EH (cell line): Measurements from ENCODE around the gene RAB13.
A peak's percentile ranks its signal among the peaks of the same experiment; 100 is the strongest.

ENCODE experiments used
- DNase-seq: peaks from one replicate; pipeline ENCODE4 v3.0.0-alpha.2; 2015; ENCODE audit warnings: low read depth

The RAB13 gene

GRCh38 chr1:153977250-153978240, 8.6 kb downstream of the RAB13 start, which contains the start of gene JTB:
Gene JTB, minus strand, starts transcription at chr1:153977674. Its CDS starts 422 bp downstream, at chr1:153977252.
- peak; percentile 86 for DNase-seq

- DNase-seq = no peak
Observed at GRCh38 chr1:153976819-153977249, 9.3 kb downstream of the RAB13 start.

- DNase-seq = no peak
Observed at GRCh38 chr1:153973525-153973924, 12.6 kb downstream of the RAB13 start.

GRCh38 chr1:153973071-153973470, 13.1 kb downstream of the RAB13 start:
- no peak for DNase-seq

GRCh38 chr1:153970346-153970745, 15.8 kb downstream of the RAB13 start:
- no peak for DNase-seq

- DNase-seq = no peak
Observed at GRCh38 chr1:153968972-153969371, 17.2 kb downstream of the RAB13 start.

- no peak for DNase-seq
Observed at GRCh38 chr1:153968408-153968807, 17.7 kb downstream of the RAB13 start.

GRCh38 chr1:153968000-153968363, 18.2 kb downstream of the RAB13 start:
- DNase-seq = no peak

- peak; percentile 97 for DNase-seq
Observed at GRCh38 chr1:153967107-153967999, 18.8 kb downstream of the RAB13 start, which contains the start of gene CREB3L4. Gene CREB3L4, plus strand, starts transcription at chr1:153967902. Its CDS starts 624 bp downstream, at chr1:153968526.

- peak; percentile 54 for DNase-seq
Observed at GRCh38 chr1:153963850-153964331, 22.2 kb downstream of the RAB13 start.

- peak; percentile 96 for DNase-seq
Observed at GRCh38 chr1:153963030-153963849, 22.9 kb downstream of the RAB13 start, which contains the start of gene SLC39A1. Gene SLC39A1, minus strand, starts transcription at chr1:153963537. Its CDS starts 822 bp downstream, at chr1:153962715.

GRCh38 chr1:153962088-153963029, 23.8 kb downstream of the RAB13 start:
- peak; percentile 84 for DNase-seq

GRCh38 chr1:153961421-153961820, 24.7 kb downstream of the RAB13 start:
- no peak for DNase-seq

GRCh38 chr1:153960206-153960605, 25.9 kb downstream of the RAB13 start:
- no peak for DNase-seq

GRCh38 chr1:153959454-153959853, 26.7 kb downstream of the RAB13 start:
- no peak for DNase-seq

- DNase-seq = no peak
Observed at GRCh38 chr1:153958961-153959260, 27.2 kb downstream of the RAB13 start.

- DNase-seq = peak; percentile 99
Observed at GRCh38 chr1:153958111-153958960, 27.8 kb downstream of the RAB13 start, which contains the start of gene CRTC2. Gene CRTC2, minus strand, starts transcription at chr1:153958612. Its CDS starts 115 bp downstream, at chr1:153958497.

- peak; percentile 37 for DNase-seq
Observed at GRCh38 chr1:153957744-153958110, 28.4 kb downstream of the RAB13 start.
